Activated effector memory CD4-positive, alpha-beta T cell treated with anti-CD3 and anti-CD28 coated beads, Interleukin-2, amount 50 U/mL, for 16 hours (primary cell): ENCODE results near the gene TMEM63C.

Source experiments
- DNase-seq: peaks from one replicate; pipeline ENCODE4 v3.0.0-alpha.2; 2020

TMEM63C gene

DNA sequence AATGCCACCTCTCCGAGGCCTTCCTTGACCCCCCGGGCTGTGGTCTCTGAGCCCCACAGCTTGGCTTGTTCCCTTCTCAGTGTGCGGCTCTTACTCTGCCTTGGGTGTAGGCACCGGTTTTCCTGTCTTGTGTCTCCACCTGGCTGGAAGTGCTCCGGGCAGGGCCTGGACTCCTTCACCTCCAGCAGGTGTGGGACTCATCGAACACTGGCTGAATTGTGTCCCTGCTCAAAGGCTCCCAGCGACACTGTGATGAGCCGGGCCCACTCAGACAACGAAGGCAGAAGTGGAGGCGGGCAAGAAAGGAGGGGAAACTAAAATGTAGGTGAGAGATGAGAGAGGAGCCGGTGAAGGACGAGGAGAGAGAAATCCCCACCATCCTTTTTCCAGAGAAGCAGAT lies 18.0 kb downstream of the TMEM63C start:
- no peak for DNase-seq

DNA sequence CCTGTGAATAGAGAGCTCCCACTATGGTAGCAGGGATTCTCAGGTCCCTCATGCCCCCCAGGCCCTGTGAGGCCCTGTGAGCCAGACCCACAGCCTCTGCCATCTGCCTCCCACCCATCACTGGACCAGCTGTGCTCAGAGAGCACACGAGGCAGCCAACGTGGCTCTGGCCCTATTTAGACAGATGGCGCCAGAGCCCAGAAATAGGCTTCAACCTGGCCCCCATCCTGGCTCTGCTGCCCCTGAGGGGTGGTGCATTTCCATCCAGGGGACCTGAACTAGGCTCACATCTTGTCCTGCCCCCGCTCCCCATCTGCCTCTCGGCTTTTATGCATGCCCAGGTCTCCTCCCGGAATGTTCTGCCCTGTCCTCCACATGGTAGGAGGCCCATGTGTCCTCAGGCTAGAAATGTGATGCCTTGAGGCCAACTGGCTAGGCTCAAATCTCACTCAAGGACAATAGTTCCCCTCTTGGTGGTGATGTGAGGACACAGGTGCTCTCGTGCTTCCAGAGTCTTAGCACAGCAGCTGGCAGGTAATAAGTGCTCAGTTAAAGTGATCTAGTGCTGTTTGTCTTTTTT lies 18.9 kb downstream of the TMEM63C start:
- no peak for DNase-seq

DNA sequence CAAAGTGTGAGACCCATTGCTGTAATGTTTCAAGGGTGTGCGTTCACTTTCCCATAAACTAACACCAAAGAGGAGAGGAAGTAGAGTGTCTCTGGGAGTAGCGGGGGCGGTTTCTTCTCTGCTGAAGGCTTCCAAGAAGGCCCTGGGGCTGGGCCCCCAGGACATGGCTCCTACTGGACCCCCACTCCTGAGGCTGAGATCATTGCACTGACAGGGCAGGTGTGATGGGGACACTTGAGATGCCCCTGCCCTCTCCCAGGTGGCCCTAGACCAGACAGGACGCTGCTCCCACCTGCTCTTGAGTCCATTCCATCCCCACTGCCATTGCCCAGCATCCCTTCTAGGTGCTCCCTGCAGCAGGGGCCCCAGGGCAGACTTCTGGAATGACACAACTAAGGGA lies 20.1 kb downstream of the TMEM63C start:
- DNase-seq, result no peak

DNA sequence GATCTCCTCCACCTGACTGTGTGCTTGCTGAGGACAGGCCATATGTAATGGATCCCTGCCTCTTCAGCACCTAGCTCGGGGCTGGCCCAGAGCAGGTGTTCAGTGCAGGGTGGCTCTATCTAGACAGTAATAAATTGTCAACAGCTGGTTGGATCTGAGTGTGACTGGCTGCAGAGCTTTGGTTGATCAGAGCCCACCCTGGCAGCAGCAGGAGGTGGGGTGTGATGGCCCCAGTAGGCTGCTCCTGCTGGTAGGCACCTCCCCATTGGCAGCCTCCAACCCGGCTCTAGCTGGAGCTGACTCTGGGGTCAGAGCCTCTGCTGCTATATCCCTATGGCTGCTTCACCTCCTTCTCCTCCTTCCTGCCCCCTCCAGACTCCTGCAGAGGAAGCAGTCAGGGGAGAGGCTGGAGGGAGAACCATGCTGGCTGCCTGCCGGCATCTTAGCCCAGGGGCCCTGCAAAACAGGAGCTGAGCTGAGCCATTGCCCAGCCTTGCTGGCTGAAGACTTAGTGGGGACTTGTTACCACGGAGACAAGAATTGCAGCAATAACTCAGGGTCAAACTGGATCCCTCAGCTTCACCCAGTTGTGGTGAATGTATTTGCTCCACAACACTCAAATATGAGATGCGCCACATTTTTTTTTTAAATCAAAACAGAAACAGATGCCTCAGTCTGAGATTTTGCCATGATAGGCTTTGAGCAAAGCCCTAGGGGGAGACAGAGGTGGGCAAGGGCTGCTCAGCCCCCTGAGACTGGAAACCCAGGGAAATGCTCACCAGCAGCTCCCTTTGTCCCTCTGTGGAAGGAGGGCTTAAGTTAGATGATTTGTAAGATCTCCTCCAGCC lies 22.2 kb downstream of the TMEM63C start:
- DNase-seq, result no peak

DNA sequence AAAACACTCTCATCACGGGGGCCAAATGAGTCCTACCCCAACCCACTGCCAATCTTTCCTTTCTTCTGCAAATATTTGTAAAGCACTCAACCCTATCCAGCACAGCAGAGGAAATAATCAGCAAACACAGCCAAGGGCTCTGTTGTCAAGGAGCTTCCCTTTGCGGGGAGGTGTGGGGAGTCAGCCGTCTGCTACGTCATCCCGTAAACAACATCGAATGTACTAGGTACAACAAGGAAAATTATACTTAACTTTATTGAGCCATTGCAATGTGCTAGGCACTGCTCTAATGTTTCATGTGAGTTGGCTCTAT lies 22.8 kb downstream of the TMEM63C start:
- DNase-seq, result no peak

DNA sequence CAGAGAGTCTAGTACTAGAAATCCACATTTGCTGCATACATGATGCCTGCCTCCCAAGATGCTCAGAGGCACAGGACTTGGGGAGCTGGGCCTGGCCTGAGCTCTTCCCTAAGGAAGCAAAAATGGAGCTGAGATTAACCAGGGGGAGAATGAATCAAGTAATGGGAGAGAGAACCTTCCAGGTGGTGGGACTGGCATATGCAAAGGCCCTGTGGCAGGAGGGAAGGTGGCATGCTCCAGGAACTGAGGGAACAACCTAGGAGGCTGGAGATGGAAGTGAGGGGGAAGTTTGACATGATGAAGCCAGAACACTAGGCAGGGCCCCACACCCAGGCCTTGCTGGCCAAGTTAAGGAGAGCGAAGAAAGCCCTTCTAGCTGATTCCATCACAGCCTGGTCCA lies 23.3 kb downstream of the TMEM63C start:
- DNase-seq, result no peak

DNA sequence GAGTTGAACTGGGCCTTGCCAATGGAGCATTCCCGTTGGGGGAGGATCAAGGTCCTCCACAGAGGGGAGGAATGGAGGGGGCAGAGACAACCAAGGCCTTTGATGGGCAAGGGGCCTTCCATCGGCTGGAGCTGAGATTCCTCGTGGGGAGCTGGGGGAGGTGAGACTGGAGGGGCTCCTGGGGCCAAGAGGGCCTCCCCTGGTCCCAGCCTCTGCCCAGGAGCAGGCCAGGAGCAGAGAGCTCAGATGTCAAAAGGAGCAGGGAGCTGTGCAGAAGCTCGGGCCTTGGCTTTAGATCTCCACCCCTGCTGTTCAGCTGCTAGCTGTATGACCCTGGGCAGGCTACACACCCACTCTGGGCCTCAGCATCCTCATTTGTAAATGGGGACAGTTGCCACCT lies 24.0 kb downstream of the TMEM63C start:
- no peak for DNase-seq

DNA sequence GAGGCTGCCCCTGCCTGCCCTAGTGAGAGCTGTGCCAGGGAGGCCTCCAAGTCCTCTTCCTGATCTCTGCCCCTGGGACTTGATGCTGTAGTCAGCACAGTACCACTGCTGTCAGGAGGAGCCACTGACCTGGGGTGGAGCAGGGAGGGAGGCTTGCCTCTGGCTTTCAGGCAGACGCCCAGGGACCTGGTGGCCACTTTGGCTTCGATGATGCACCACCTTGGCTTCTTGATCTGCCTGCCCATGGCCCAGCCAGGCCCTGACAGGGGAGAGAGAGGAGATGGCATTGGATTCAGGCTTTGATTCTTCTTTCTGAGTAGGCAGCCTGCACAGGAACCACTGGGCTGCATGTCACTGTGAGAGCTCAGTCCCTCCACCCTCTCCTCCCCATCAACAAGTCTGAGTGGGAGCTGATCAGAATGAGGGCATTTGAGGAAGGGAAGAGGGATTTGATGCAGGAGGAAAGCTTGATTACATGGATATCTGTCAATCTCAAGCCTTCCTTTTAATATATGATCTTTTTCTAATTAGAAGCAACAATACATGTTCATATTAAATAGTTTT lies 24.7 kb downstream of the TMEM63C start:
- DNase-seq, result no peak

DNA sequence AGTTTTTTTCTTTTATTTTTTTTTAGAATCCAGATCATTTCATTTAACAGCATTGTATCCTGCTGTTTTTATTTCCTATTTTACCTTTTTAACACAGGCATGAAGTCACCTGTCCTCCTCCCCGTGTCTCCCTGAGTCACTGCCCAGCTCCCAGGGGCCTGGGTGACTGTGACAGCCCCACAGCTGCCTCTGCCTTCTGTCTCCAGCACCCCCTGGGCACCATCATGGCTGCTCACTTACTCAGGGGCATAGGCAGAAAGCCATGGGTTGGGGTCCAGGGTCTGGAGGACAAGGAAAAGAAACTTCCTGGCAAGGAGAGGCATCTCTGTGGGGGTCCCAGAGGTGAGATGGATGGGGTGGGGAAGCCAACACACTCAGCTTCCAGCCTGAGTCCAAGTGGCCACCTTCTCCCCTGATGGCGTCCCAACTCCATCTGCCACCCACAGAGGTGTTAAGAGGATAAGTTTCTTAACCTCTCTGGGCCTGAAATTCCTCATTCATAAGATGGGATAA lies 25.3 kb downstream of the TMEM63C start:
- no peak for DNase-seq

DNA sequence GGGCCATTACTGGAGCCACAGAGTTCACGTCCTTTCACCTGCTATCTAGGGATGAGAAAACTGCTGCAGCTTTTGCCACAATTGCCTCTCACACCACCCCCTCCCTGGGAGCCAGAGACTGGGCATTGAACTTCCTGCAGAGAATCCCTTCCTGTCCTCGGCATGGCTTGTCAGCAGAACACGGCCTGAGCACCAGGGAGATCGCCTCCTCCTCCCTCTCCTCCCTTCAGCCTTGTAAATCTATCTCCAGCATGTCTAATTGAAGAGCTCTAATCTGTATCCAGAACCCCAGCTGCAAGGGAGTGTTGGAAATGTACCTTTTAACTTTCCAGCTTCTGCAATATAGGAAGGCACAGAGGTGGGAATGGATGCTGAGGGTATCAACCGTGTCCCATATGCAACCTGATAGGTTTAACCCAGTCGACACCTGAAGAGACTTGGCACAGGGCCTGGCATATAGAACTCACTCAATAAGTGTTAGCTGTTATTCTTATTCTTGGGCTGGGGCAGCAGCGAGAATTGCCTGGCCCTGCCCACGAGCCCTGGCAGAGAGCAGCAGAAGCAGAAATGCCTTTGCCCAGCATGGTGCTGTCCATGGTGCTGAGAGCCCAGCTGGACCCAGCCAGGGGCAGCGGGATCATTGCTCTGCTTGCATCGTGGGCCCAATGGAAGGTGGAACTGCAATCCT lies 26.8 kb downstream of the TMEM63C start:
- DNase-seq, result peak; percentile 78

DNA sequence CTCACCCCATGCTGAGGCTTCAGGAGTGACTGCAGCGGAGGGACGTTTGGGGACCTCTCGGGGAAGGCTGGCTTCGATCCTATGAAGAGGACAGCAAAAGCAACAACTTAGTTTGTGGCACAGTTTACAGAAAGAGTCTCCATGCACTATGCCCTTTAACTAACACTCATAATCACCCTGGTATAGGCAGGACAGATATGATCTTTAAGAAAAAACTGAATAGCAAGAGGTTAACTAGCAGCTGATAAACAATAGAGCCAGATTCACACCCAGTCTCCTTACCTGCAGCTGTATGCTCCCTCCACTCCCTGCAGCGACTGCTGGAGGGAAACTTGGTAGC lies 27.4 kb downstream of the TMEM63C start:
- no peak for DNase-seq

DNA sequence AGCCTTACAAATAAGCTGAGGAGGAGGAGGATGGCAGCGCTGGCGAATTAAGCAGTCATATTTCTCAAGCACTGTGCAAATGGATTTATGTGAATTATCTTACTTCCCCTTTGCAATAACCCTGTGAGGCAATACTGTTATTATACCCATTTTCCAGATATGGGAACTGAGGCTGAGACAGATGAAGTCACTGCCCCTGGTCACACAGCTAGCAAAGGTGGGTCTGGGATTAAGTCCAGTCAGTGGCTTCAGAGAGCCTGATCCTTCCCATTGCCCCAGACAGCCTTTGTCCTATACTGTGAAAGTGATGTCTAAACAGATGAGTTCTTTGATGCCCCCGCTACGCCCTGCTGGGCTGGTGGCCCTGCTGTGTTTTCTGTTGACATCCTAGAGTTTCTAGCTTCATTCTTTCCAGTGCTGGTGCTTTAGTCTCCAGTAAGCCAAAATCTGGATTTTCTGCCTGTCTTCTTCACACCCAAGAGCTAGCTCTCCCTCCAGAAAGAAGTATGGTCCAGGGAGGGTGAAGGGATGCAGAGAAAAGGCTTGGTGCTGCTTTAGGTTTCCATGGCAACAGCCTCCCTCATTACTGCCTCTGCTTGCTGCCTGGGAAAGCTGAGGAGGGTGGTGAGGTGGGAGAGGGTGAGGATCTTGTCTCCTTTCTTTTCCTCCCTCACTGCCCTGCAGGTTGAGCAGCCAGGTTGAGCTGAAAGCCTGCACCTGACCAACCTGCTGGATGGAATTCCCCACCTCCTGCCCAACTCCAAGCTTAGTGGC lies 30.7 kb downstream of the TMEM63C start:
- no peak for DNase-seq

DNA sequence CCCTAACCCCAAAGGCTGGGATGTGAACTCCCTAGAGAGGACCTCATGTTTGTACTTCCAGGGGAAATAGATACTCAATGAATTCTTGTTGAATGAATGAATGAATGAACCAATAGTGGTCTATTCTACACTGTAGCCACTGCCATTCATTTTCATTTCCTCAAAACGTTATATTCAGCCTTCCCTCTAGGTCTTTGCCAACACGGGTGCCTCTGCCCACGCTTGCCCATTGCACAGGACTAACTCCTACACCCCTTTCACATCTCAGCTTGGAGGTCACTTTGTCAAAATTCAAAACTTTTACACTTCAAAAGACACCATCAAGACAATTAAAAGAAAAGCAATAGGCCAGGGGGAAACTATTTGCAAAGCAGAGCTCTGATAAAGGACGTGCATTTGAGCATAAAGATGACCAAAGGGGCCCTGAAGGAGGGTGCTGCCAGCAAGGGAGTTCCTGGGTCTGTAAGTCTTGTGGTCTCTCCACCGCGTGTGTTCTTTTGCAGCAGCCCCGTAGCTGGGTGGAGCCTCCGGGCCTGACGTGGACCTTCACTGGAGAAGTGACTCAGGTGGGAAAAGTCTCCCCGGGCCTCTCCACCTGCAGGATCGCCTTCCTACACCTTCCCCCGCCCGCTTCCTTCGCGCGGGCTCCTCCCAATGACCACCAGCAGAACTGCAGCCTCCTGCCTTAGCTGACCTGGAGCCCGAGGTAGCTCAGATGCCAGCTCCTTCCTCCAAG lies 31.5 kb downstream of the TMEM63C start:
- DNase-seq, result peak; percentile 68

DNA sequence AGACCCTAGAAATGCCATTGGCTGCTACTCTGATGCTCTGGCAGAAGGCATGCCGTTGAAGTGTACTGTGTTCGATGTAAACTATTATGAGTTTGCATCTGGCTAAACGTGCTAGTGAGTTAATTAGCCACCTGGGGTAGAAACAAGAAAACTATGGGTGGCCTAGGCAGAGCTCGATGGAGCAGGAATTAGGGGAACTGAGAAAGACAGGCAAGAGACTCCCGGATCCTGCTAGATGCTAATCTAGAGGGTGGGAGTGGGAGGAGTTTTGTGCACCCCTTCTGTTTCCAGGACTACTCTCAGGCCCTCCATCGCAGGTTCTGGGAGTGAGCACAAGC lies 32.0 kb downstream of the TMEM63C start:
- no peak for DNase-seq

DNA sequence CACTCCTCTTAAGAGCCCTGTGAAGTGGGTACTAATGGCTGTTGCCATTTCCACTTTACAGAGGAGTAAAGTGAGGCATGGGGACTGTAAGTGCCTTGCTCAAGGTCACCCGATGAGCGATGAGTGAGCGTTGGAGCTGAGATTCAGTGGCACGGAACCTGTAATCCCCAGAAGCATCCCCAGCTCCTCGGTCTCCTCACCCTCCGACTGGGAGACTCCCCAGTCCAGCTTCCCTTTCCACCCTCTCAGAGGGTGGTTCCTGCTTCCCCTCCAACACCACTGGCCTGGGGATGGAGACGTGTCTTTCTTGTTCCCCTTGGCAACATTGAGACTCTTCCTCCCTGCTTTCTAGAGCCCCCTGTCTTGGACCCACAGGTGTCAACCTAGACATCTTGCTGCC lies 32.6 kb downstream of the TMEM63C start:
- DNase-seq, result no peak

DNA sequence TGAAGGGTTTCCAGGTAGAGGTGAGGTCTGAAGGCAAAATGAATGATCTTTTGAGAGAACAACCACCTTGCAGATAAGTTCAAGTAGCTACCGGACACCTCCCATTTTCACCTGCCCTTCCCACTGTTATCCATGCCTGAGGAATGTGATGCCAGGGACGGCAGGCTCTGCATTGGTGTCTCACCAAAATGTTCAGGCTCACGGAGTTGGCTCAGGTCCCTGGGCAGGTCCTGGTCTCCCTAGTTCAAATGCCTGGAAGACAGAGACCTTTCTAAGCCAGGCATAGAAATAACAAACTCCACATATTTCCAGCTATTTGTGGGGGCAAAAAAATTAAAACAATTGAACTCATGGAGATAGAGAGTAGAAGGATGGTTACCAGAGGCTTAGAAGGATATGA lies 36.0 kb downstream of the TMEM63C start:
- no peak for DNase-seq

DNA sequence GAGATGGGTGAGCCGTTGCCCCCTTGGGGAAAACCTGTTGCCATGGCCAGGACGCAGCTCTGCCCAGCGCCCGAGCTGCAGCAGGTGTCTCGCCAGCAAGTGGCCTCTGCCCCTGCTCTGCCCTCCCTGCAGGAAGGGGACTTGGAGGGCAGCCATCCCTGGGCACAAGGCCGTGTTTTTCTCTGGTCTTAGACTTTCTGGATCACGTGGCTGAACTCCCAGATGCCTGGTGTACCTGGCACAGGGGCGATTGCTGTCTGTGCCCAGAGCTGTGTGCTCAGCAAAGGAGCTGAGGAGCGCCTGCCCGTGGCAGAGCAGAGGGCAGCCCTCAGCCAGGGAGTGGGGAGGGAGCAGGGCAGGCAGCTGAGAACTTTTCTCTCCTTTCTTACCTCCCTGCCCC lies 38.0 kb downstream of the TMEM63C start:
- no peak for DNase-seq

DNA sequence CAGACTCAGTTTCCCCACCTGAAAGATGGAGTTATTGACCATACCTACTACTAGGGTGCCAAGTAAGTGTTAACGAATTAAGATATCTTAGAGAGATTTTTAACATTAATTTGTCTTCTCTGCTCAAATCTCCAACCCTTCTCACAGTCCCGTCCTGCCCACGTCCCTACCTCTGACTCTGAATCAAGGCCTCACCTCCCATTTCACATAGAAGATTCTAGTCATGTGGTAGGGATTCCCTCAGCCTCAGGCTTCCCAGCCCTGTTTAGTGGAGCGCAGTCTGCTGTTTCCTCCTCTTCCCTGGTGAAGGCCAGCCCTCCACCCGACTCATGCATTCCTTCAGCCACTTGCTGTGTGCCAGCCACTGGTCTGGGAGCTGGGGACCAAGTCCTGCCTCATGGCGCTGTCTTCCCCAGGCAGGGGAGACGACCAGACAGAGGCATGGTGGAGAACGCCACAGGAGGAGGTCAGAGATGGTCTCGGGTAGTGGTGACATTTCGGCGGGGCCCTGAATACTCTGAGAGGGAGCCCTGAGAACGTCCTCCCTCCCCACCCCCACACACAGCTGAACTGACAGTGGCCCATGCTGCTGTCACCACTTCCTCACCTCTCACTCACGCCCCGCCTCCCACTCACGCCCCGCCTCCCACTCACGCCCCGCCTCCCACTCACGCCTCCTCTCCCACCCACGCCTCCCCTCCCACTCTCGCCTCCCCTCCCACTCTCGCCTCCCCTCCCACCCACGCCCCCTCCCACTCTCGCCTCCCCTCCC lies 38.8 kb downstream of the TMEM63C start:
- no peak for DNase-seq

DNA sequence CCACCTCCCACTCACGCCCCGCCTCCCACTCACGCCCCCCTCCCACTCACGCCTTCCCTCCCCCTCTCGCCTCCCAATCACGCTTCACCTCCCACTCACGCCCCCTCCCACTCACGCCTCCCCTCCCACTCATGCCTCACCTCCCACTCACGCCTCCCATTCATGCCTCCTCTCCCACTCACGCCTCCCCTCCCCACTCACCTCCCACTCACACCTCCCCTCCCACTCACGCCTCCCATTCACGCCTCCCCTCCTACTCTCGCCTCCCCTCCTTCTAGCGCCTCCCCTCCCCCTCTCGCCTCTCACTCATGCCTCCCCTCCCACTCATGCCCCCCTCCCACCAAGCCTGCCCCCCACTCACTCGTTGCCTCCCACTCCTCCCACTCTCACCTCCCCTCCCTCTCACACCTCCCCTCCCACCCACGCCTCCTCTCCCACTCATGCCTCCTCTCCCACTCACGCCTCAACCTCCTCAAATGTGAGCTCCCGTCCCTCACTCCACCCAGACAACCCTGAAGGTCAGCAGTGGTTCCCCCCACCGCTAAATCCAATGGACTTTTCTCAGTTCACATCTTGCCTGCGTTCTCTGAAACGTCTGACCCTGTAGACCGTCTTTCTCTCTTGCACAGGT lies 39.8 kb downstream of the TMEM63C start:
- DNase-seq, result no peak

DNA sequence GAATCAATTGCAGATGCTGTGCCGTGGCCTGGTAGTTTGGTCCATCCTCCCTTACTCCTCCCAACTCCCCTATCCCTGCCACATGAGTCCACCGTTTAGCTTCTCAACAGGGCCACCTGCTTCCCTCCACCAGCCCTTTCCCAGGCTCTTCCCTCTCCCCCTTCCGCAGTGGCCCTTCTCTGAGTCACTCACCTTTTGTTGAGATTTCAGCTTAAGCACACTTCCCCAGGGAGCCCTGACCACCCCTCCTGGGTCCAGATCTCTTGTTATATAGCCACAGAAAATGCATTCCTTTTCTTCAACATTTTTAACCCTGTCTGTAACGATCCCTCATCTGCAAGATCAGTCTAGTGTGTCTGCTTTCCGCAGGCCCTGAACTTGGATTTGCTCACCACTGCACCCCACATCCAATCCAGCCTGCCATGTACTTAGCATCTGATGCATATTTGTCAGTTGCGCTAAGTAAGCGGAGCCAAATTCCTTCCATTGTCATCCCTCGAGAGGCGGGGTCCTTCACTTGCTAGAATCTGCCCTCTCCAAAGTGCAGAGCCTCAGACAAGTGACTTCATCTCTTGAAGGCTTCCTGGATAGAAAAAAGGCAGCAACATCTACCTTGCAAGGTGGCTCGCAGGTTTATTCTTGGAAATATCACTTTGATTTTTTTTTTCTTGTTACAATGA lies 41.1 kb downstream of the TMEM63C start:
- no peak for DNase-seq

DNA sequence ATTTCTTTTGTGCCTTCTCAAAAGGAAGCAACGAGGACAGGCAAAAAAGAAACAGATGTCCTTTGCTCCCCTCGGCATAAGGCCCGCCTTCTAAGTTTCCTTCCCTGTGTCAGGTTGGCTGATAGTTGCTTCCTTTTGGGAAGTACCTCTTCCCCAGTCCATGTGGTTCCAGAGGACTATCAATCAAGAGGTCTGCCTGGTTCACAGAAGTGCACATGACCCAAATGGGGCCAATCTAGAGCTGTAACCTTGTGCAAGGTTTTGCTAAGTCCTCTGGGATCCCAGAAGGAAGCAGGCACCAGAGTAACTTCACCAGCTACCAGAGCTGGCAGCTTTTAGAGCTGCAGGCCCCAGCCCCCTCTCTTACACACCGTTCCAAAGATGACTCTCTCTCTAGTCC lies 42.6 kb downstream of the TMEM63C start:
- DNase-seq, result no peak
